Measurements from ENCODE around the gene TBCC. TPM values are rescaled to one million over a fixed set of nuclear protein-coding genes. Genes with fewer than 3 reads are reported as not detected.
A peak's percentile ranks its signal among the peaks of the same experiment; 100 is the strongest.
"Not testable (repeated sequence)": the region's sequence is repeated elsewhere in the genome, so short reads cannot be mapped to it uniquely, and the experiment has no call there.

TBCC gene
- total and polyA plus RNA-seq, 4 donors = 24.3 to 35.8 (median 29.4) TPM

- WGBS (ENCODE audit: insufficient coverage) = 91% methylated on average over 7 of the region's 10 CpGs
- H3K9me3 ChIP-seq (ENCODE audit: control insufficient read depth, insufficient read depth, low read length); H3K27me3 ChIP-seq (ENCODE audit: control insufficient read depth, insufficient read depth, low read length); DNase-seq (ENCODE audit: low read depth in 4 of 6, low spot score in 6 of 6); H3K36me3 ChIP-seq (ENCODE audit: control insufficient read depth, insufficient read depth, low read length); H3K4me3 ChIP-seq (ENCODE audit: low read depth, low read length); H3K27ac ChIP-seq (ENCODE audit: low read depth, low read length): not testable (repeated sequence)
- H3K4me1 ChIP-seq (ENCODE audit: control insufficient read depth, insufficient read depth, low read length) = peaks cover 11% of the 10 kb centered on the region
Measured at GRCh38 chr6:42774821-42775487, 29.1 kb upstream of the TBCC start.

GRCh38 chr6:42774201-42774600 is 28.3 kb upstream of the TBCC start:
- no peak for DNase-seq (ENCODE audit: low read depth in 4 of 6, low spot score in 6 of 6)
- H3K9me3 ChIP-seq (ENCODE audit: control insufficient read depth, insufficient read depth, low read length) = no peaks in the 10 kb centered on the region
- no peak overlapping the region for H3K4me3 ChIP-seq (ENCODE audit: low read depth, low read length)
- no peaks in the 10 kb centered on the region for H3K36me3 ChIP-seq (ENCODE audit: control insufficient read depth, insufficient read depth, low read length)
- H3K4me1 ChIP-seq (ENCODE audit: control insufficient read depth, insufficient read depth, low read length) = peaks cover 11% of the 10 kb centered on the region
- H3K27me3 ChIP-seq (ENCODE audit: control insufficient read depth, insufficient read depth, low read length) = no peaks in the 10 kb centered on the region
- no peak overlapping the region for H3K27ac ChIP-seq (ENCODE audit: low read depth, low read length)
- 100% methylated on average over 1 of the region's 4 CpGs for WGBS (ENCODE audit: insufficient coverage)

GRCh38 chr6:42771741-42772100 is 25.8 kb upstream of the TBCC start:
- Histone ChIP-seq H3K4me3 (ENCODE audit: low read depth, low read length) (no peak overlapping the region), H3K36me3 (ENCODE audit: control insufficient read depth, insufficient read depth, low read length) (no peaks in the 10 kb centered on the region), H3K27me3 (ENCODE audit: control insufficient read depth, insufficient read depth, low read length) (no peaks in the 10 kb centered on the region), H3K9me3 (ENCODE audit: control insufficient read depth, insufficient read depth, low read length) (no peaks in the 10 kb centered on the region), H3K27ac (ENCODE audit: low read depth, low read length) (no peak overlapping the region), H3K4me1 (ENCODE audit: control insufficient read depth, insufficient read depth, low read length) (peaks cover 7% of the 10 kb centered on the region)
- peak in 1 of 6 donors; percentile 46 for DNase-seq (ENCODE audit: low read depth in 4 of 6, low spot score in 6 of 6)
- WGBS (ENCODE audit: insufficient coverage) = no CpG with 5 or more reads among the region's 3 CpGs

GRCh38 chr6:42769836-42770235 is 23.9 kb upstream of the TBCC start:
- H3K27ac ChIP-seq (ENCODE audit: low read depth, low read length) = no peak overlapping the region
- peaks cover 7% of the 10 kb centered on the region for H3K4me1 ChIP-seq (ENCODE audit: control insufficient read depth, insufficient read depth, low read length)
- no peak overlapping the region for H3K4me3 ChIP-seq (ENCODE audit: low read depth, low read length)
- no peaks in the 10 kb centered on the region for H3K27me3 ChIP-seq (ENCODE audit: control insufficient read depth, insufficient read depth, low read length)
- no peak for DNase-seq (ENCODE audit: low read depth in 4 of 6, low spot score in 6 of 6)
- no peaks in the 10 kb centered on the region for H3K9me3 ChIP-seq (ENCODE audit: control insufficient read depth, insufficient read depth, low read length)
- H3K36me3 ChIP-seq (ENCODE audit: control insufficient read depth, insufficient read depth, low read length) = no peaks in the 10 kb centered on the region
- WGBS (ENCODE audit: insufficient coverage) = 100% methylated on average over 2 of the region's 2 CpGs

- Histone ChIP-seq H3K27me3 (ENCODE audit: control insufficient read depth, insufficient read depth, low read length) (no peaks in the 10 kb centered on the region), H3K9me3 (ENCODE audit: control insufficient read depth, insufficient read depth, low read length) (no peaks in the 10 kb centered on the region), H3K36me3 (ENCODE audit: control insufficient read depth, insufficient read depth, low read length) (no peaks in the 10 kb centered on the region), H3K4me1 (ENCODE audit: control insufficient read depth, insufficient read depth, low read length) (peaks cover 7% of the 10 kb centered on the region), H3K4me3 (ENCODE audit: low read depth, low read length) (no peak overlapping the region), H3K27ac (ENCODE audit: low read depth, low read length) (no peak overlapping the region)
- WGBS (ENCODE audit: insufficient coverage) = 86% methylated on average over 3 of the region's 4 CpGs
- no peak for DNase-seq (ENCODE audit: low read depth in 4 of 6, low spot score in 6 of 6)
Measured at GRCh38 chr6:42769051-42769450, 23.1 kb upstream of the TBCC start.

- Histone ChIP-seq H3K27me3 (ENCODE audit: control insufficient read depth, insufficient read depth, low read length) (no peaks in the 10 kb centered on the region), H3K4me1 (ENCODE audit: control insufficient read depth, insufficient read depth, low read length) (peaks cover 10% of the 10 kb centered on the region), H3K4me3 (ENCODE audit: low read depth, low read length) (no peak overlapping the region), H3K36me3 (ENCODE audit: control insufficient read depth, insufficient read depth, low read length) (no peaks in the 10 kb centered on the region), H3K9me3 (ENCODE audit: control insufficient read depth, insufficient read depth, low read length) (no peaks in the 10 kb centered on the region), H3K27ac (ENCODE audit: low read depth, low read length) (no peak overlapping the region)
- no peak for DNase-seq (ENCODE audit: low read depth in 4 of 6, low spot score in 6 of 6)
- 100% methylated on average over 2 of the region's 5 CpGs for WGBS (ENCODE audit: insufficient coverage)
Measured at GRCh38 chr6:42766163-42766670, 20.3 kb upstream of the TBCC start.

GRCh38 chr6:42764911-42765648 is 19.2 kb upstream of the TBCC start:
- no peaks in the 10 kb centered on the region for H3K9me3 ChIP-seq (ENCODE audit: control insufficient read depth, insufficient read depth, low read length)
- no peak overlapping the region for H3K4me3 ChIP-seq (ENCODE audit: low read depth, low read length)
- DNase-seq (ENCODE audit: low read depth in 4 of 6, low spot score in 6 of 6) = peak in 1 of 6 donors; percentile 84
- peaks cover 3% of the 10 kb centered on the region for H3K4me1 ChIP-seq (ENCODE audit: control insufficient read depth, insufficient read depth, low read length)
- H3K36me3 ChIP-seq (ENCODE audit: control insufficient read depth, insufficient read depth, low read length) = peaks cover 3% of the 10 kb centered on the region
- 72% methylated on average over 5 of the region's 9 CpGs for WGBS (ENCODE audit: insufficient coverage)
- H3K27ac ChIP-seq (ENCODE audit: low read depth, low read length) = no peak overlapping the region
- no peaks in the 10 kb centered on the region for H3K27me3 ChIP-seq (ENCODE audit: control insufficient read depth, insufficient read depth, low read length)

- WGBS (ENCODE audit: insufficient coverage) = no CpG with 5 or more reads among the region's 3 CpGs
- Histone ChIP-seq H3K4me3 (ENCODE audit: low read depth, low read length) (no peak overlapping the region), H3K27me3 (ENCODE audit: control insufficient read depth, insufficient read depth, low read length) (no peaks in the 10 kb centered on the region), H3K36me3 (ENCODE audit: control insufficient read depth, insufficient read depth, low read length) (peaks cover 3% of the 10 kb centered on the region), H3K4me1 (ENCODE audit: control insufficient read depth, insufficient read depth, low read length) (peaks cover 3% of the 10 kb centered on the region), H3K27ac (ENCODE audit: low read depth, low read length) (no peak overlapping the region), H3K9me3 (ENCODE audit: control insufficient read depth, insufficient read depth, low read length) (no peaks in the 10 kb centered on the region)
- DNase-seq (ENCODE audit: low read depth in 4 of 6, low spot score in 6 of 6) = no peak
Measured at GRCh38 chr6:42762950-42763349, 17.0 kb upstream of the TBCC start.

GRCh38 chr6:42762426-42762859 is 16.5 kb upstream of the TBCC start:
- no CpG with 5 or more reads among the region's 3 CpGs for WGBS (ENCODE audit: insufficient coverage)
- Histone ChIP-seq H3K36me3 (ENCODE audit: control insufficient read depth, insufficient read depth, low read length) (peaks cover 3% of the 10 kb centered on the region), H3K27me3 (ENCODE audit: control insufficient read depth, insufficient read depth, low read length) (no peaks in the 10 kb centered on the region), H3K4me1 (ENCODE audit: control insufficient read depth, insufficient read depth, low read length) (peaks cover 3% of the 10 kb centered on the region), H3K4me3 (ENCODE audit: low read depth, low read length) (no peak overlapping the region), H3K27ac (ENCODE audit: low read depth, low read length) (no peak overlapping the region), H3K9me3 (ENCODE audit: control insufficient read depth, insufficient read depth, low read length) (no peaks in the 10 kb centered on the region)
- DNase-seq (ENCODE audit: low read depth in 4 of 6, low spot score in 6 of 6) = no peak
